GM12878 (cell line): ENCODE measurements around the gene ATAD3A. TPM values are rescaled to one million over a fixed set of nuclear protein-coding genes. Genes with fewer than 3 reads are reported as not detected.

ENCODE experiments used
- ATAC-seq: fragments of 200-7000 bp; cut with Tn5 transposase; 3 replicates; pipeline ENCODE4 v1.9.1; 2020; ENCODE audit warnings: mild to moderate bottlenecking, moderate library complexity
- BruUV-seq: library from RNA; stranded (reverse); fragments of 400-500 nt; replicated peaks from 2 replicates; lab custom pipeline; 2021; lab: Mats Ljungman, UMichigan
- CTCF ChIA-PET: fragments of 300-600 bp; sonication (Branson Sonifier 250); formaldehyde crosslinking; extraction: SDS; loops from one replicate; lab custom pipeline; 2021; ENCODE audit warnings: inconsistent platforms; lab: Yijun Ruan, JAX
- POLR2A ChIA-PET: fragments of 350-600 bp; formaldehyde crosslinking; extraction: SDS; loops from one replicate; lab custom pipeline; 2021; ENCODE audit warnings: inconsistent platforms; lab: Charles Lee
- RAD21 ChIA-PET: fragments of 300-600 bp; sonication (Branson Sonifier 250); formaldehyde crosslinking; loops from one replicate; lab custom pipeline; 2023; ENCODE audit warnings: antibody characterized with exemption; ENCODE audit not compliant: unreplicated experiment; lab: Charles Lee
- SMC1A ChIA-PET: fragments of 300-600 bp; sonication (Branson Sonifier 250); formaldehyde crosslinking; loops from one replicate; lab custom pipeline; 2023; ENCODE audit not compliant: unreplicated experiment, uncharacterized antibody; lab: Charles Lee
- DNase-seq: peaks from one replicate; pipeline ENCODE4 v3.0.0-alpha.2; 2011; ENCODE audit warnings: low read depth, low spot score
- FAIRE-seq: peaks from 3 replicates; lab custom pipeline; 2011; peaks lifted over from hg19 to GRCh38; lab: Jason Lieb, UNC
- H2AFZ ChIP-seq: 2 replicates; pipeline ENCODE4 v1.6.0; 2011; ENCODE audit warnings: low read depth, low read length, control low read depth; ENCODE audit not compliant: control insufficient read depth
- H3K27ac ChIP-seq: 2 replicates; pipeline ENCODE4 v1.5.1; 2011; ENCODE audit warnings: control low read depth; ENCODE audit not compliant: control insufficient read depth, insufficient read depth
- H3K27me3 ChIP-seq, 2 experiments: replicated peaks in 1 of 2; 2 replicates each; pipeline versions ENCODE4 v1.6.0 to v1.6.1; 2011; ENCODE audit warnings: low read length in 1 of 2; ENCODE audit not compliant: control insufficient read depth in 2 of 2, insufficient read depth in 2 of 2
- H3K36me3 ChIP-seq, 2 experiments: 2 replicates each; pipeline ENCODE4 v1.5.1; 2011; ENCODE audit warnings: low read length in 1 of 2; ENCODE audit not compliant: control insufficient read depth in 2 of 2, insufficient read depth in 2 of 2
- H3K4me1 ChIP-seq: 2 replicates; pipeline ENCODE4 v1.6.1; 2011; ENCODE audit warnings: mild to moderate bottlenecking, low read length, moderate library complexity, mixed read lengths; ENCODE audit not compliant: control insufficient read depth, insufficient read depth
- H3K4me2 ChIP-seq: 2 replicates; pipeline ENCODE4 v1.6.0; 2011; ENCODE audit warnings: control low read depth; ENCODE audit not compliant: control insufficient read depth, insufficient read depth
- H3K4me3 ChIP-seq: fragments of 200-600 bp; sonication (generic); 2 replicates; pipeline ENCODE4 v1.5.1; 2016
- H3K79me2 ChIP-seq: 2 replicates; pipeline ENCODE4 v1.6.0; 2011; ENCODE audit warnings: low read length; ENCODE audit not compliant: control insufficient read depth, insufficient read depth
- H3K9ac ChIP-seq: 2 replicates; pipeline ENCODE4 v1.8.0; 2011; ENCODE audit warnings: low read length, control low read depth, mixed read lengths; ENCODE audit not compliant: control insufficient read depth, insufficient read depth
- H3K9me3 ChIP-seq: replicated peaks from 3 replicates; pipeline ENCODE4 v1.5.1; 2011; ENCODE audit warnings: mild to moderate bottlenecking, low read length; ENCODE audit not compliant: control insufficient read depth, insufficient read depth
- H4K20me1 ChIP-seq: 2 replicates; pipeline ENCODE4 v1.6.0; 2011; ENCODE audit not compliant: control insufficient read depth, insufficient read depth
- BACH1 ChIP-seq: fragments of 450-650 bp; IDR thresholded peaks from 2 replicates; pipeline ENCODE4 v1.6.1; 2017; ENCODE audit warnings: mild to moderate bottlenecking, borderline replicate concordance
- BHLHE40 ChIP-seq, 2 experiments: fragments of 450-650 bp in 1 of 2; IDR thresholded peaks; 2 replicates each; pipeline ENCODE4 v1.6.1; 2011 to 2017; ENCODE audit warnings: low read depth in 2 of 2, borderline replicate concordance in 1 of 2, improper control_type of control experiment in 1 of 2, low read length in 1 of 2, mild to moderate bottlenecking in 1 of 2
- HDAC2 ChIP-seq: fragments of 200-600 bp; sonication (generic); IDR thresholded peaks from 2 replicates; pipeline ENCODE4 v1.6.1; 2017
- MYB ChIP-seq: fragments of 150-350 bp; IDR thresholded peaks from 2 replicates; pipeline ENCODE4 v1.6.1; 2014; ENCODE audit warnings: mild to moderate bottlenecking, low read depth, low read length, borderline replicate concordance
- POLR2AphosphoS5 ChIP-seq: IDR thresholded peaks from 2 replicates; pipeline ENCODE4 v1.6.1; 2011; ENCODE audit warnings: mild to moderate bottlenecking, low read length, inconsistent platforms
- SREBF1 ChIP-seq: IDR thresholded peaks from 2 replicates; pipeline ENCODE4 v1.6.1; 2012; ENCODE audit warnings: mild to moderate bottlenecking, low read length
- TAF1 ChIP-seq: IDR thresholded peaks from 2 replicates; pipeline ENCODE4 v1.6.1; 2011; ENCODE audit warnings: mild to moderate bottlenecking, low read depth, low read length, borderline replicate concordance
- ZNF384 ChIP-seq: IDR thresholded peaks from 2 replicates; pipeline ENCODE4 v1.6.1; 2012; ENCODE audit warnings: low read depth, mild to moderate bottlenecking, low read length, improper control_type of control experiment, borderline replicate concordance
- WGBS: methylation state at CpG from one replicate; pipeline ENCODE4 v1.1.6; 2016; ENCODE audit warnings: low lambda C conversion rate; ENCODE audit not compliant: insufficient replicate concordance, insufficient coverage; ENCODE audit errors: missing lambda C conversion rate; 5-methylcytosine and 5-hydroxymethylcytosine counted together
- in situ Hi-C: fragments of 300-500 bp; cut with MboI; formaldehyde crosslinking; loops from 9 replicates; pipeline ENCODE4 v1.14.3; 2018; ENCODE audit warnings: mixed read lengths
- intact Hi-C: fragments of 100-400 bp; cut with micrococcal nuclease; formaldehyde crosslinking; loops from one replicate; pipeline ENCODE4 v1.14.2; 2022; ENCODE audit not compliant: unreplicated experiment
- polyA plus RNA-seq, 11 experiments: library from polyadenylated mRNA; depleted of rRNA in 4 of 11; unstranded in 6 of 11; stranded (reverse) in 5 of 11; fragments of >200 nt; fragmentation: Nextera tagmentation in 4 of 11; fragmentation: Illumina TruSeq in 1 of 11; extraction: Ambion mirVana in 4 of 11; extraction: Trizol in 1 of 11; gene quantifications; 1 replicate in 1 of 11; 2 replicates in 10 of 11; pipeline versions ENCODE4 v1.2.1 to v1.2.3, GENCODE V29; 2011 to 2016; ENCODE audit warnings: inconsistent platforms in 2 of 11, missing spikeins in 2 of 11, low read depth in 1 of 11
- total RNA-seq, 4 experiments: library from RNA; depleted of rRNA in 3 of 4; stranded (reverse); fragments of >200 nt in 3 of 4; fragmentation: Illumina TruSeq in 1 of 4; extraction: Trizol in 1 of 4; gene quantifications; 2 replicates each; pipeline versions ENCODE4 v1.2.1 to v1.2.3, GENCODE V29; 2013 to 2021
- TF ChIP-seq, protein P1 (sequence below): IDR thresholded peaks from 2 replicates; pipeline ENCODE4 v1.6.1; 2012; ENCODE audit warnings: low read length, inconsistent platforms
- TF ChIP-seq, protein P2 (sequence below): IDR thresholded peaks from 2 replicates; pipeline ENCODE4 v1.6.1; 2012; ENCODE audit warnings: mild to moderate bottlenecking, low read depth, low read length
- TF ChIP-seq, protein P3 (sequence below): fragments of 450-650 bp; IDR thresholded peaks from 2 replicates; pipeline ENCODE4 v1.6.1; 2017; ENCODE audit warnings: mild to moderate bottlenecking
- TF ChIP-seq, protein P4 (sequence below): fragments of 450-650 bp; formaldehyde crosslinking; IDR thresholded peaks from 2 replicates; pipeline ENCODE4 v1.4.0; 2020; ENCODE audit warnings: mild to moderate bottlenecking, moderate library complexity

Gene ATAD3A
- total and polyA plus RNA-seq, 10 of the 15 experiments (the other 5 are each of a cell fraction or from before 2014, with no cell fraction given) = 0.05 to 93.5 (median 38.9) TPM

DNA sequence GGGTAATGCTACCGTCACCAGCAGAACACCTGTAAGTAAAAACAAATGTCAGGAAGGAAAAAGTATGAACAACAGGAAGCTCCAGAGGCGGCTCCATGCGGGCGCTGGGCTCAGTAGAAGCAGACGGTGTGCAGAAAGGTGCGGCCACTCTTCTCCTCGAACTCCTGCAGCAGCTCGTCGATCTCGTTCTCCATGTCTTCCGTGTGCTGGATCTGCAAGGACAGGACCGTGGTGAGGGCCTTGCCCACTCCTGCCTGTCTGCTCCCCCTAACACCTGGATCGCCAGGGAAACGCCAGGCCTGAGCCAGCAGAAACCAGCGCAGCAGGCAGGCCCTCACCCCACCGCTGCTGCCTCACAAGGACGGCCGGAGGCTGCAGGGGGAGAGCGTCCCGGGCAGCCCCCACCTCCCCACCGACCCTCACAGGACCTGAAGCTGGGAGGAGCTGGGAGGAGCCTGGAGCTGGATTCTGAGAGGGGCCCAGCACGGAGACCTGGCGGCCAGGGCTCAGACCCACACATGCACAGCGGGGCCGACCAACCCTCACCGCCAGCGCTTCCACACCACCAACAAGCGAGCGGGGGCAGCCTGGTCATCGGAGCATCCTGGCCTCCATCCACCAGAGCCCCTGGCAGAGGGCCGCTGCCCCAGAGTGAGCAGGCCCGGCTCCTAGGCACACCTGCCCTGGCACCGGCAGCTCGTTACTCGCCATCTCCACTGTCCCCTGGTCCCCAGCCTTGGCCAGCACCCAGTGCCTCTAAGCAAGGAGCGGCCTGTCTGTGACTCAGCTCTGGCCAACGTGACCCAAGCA is 30.2 kb downstream of the ATAD3A start:
- RAD21 ChIA-PET = no interaction called here
- TF ChIP-seq ZNF384 = no peak
- no peak for TF ChIP-seq SREBF1
- TF ChIP-seq, protein P1, sequence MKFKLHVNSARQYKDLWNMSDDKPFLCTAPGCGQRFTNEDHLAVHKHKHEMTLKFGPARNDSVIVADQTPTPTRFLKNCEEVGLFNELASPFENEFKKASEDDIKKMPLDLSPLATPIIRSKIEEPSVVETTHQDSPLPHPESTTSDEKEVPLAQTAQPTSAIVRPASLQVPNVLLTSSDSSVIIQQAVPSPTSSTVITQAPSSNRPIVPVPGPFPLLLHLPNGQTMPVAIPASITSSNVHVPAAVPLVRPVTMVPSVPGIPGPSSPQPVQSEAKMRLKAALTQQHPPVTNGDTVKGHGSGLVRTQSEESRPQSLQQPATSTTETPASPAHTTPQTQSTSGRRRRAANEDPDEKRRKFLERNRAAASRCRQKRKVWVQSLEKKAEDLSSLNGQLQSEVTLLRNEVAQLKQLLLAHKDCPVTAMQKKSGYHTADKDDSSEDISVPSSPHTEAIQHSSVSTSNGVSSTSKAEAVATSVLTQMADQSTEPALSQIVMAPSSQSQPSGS = no peak
- TF ChIP-seq HDAC2 = no peak
- TF ChIP-seq BHLHE40 (IDR thresholded peaks at IDR 0.05; ENCODE audit: borderline replicate concordance in 1 of 2, low read depth in 2 of 2, low read length in 1 of 2) = no peak
- TF ChIP-seq, protein P2, sequence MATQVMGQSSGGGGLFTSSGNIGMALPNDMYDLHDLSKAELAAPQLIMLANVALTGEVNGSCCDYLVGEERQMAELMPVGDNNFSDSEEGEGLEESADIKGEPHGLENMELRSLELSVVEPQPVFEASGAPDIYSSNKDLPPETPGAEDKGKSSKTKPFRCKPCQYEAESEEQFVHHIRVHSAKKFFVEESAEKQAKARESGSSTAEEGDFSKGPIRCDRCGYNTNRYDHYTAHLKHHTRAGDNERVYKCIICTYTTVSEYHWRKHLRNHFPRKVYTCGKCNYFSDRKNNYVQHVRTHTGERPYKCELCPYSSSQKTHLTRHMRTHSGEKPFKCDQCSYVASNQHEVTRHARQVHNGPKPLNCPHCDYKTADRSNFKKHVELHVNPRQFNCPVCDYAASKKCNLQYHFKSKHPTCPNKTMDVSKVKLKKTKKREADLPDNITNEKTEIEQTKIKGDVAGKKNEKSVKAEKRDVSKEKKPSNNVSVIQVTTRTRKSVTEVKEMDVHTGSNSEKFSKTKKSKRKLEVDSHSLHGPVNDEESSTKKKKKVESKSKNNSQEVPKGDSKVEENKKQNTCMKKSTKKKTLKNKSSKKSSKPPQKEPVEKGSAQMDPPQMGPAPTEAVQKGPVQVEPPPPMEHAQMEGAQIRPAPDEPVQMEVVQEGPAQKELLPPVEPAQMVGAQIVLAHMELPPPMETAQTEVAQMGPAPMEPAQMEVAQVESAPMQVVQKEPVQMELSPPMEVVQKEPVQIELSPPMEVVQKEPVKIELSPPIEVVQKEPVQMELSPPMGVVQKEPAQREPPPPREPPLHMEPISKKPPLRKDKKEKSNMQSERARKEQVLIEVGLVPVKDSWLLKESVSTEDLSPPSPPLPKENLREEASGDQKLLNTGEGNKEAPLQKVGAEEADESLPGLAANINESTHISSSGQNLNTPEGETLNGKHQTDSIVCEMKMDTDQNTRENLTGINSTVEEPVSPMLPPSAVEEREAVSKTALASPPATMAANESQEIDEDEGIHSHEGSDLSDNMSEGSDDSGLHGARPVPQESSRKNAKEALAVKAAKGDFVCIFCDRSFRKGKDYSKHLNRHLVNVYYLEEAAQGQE = no peak
- TF ChIP-seq POLR2AphosphoS5 = no peak
- TF ChIP-seq, protein P3, sequence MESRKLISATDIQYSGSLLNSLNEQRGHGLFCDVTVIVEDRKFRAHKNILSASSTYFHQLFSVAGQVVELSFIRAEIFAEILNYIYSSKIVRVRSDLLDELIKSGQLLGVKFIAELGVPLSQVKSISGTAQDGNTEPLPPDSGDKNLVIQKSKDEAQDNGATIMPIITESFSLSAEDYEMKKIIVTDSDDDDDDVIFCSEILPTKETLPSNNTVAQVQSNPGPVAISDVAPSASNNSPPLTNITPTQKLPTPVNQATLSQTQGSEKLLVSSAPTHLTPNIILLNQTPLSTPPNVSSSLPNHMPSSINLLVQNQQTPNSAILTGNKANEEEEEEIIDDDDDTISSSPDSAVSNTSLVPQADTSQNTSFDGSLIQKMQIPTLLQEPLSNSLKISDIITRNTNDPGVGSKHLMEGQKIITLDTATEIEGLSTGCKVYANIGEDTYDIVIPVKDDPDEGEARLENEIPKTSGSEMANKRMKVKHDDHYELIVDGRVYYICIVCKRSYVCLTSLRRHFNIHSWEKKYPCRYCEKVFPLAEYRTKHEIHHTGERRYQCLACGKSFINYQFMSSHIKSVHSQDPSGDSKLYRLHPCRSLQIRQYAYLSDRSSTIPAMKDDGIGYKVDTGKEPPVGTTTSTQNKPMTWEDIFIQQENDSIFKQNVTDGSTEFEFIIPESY = no peak
- no peak for TF ChIP-seq BACH1
- TF ChIP-seq, protein P4, sequence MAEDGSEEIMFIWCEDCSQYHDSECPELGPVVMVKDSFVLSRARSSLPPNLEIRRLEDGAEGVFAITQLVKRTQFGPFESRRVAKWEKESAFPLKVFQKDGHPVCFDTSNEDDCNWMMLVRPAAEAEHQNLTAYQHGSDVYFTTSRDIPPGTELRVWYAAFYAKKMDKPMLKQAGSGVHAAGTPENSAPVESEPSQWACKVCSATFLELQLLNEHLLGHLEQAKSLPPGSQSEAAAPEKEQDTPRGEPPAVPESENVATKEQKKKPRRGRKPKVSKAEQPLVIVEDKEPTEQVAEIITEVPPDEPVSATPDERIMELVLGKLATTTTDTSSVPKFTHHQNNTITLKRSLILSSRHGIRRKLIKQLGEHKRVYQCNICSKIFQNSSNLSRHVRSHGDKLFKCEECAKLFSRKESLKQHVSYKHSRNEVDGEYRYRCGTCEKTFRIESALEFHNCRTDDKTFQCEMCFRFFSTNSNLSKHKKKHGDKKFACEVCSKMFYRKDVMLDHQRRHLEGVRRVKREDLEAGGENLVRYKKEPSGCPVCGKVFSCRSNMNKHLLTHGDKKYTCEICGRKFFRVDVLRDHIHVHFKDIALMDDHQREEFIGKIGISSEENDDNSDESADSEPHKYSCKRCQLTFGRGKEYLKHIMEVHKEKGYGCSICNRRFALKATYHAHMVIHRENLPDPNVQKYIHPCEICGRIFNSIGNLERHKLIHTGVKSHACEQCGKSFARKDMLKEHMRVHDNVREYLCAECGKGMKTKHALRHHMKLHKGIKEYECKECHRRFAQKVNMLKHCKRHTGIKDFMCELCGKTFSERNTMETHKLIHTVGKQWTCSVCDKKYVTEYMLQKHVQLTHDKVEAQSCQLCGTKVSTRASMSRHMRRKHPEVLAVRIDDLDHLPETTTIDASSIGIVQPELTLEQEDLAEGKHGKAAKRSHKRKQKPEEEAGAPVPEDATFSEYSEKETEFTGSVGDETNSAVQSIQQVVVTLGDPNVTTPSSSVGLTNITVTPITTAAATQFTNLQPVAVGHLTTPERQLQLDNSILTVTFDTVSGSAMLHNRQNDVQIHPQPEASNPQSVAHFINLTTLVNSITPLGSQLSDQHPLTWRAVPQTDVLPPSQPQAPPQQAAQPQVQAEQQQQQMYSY (CRISPR knock-in tag) = no peak
- no peak for TF ChIP-seq TAF1
- TF ChIP-seq MYB = no peak

More for the DNA sequence above, 30.2 kb downstream of the ATAD3A start:
- ChIA-PET POLR2A (interaction anchor here (0.6 kb wide), 1 partner anchor 285 kb away, joined by 3 read pairs; no protein-coding TSS in a partner anchor), SMC1A (no interaction called here), CTCF (no interaction called here)
- Histone ChIP-seq H3K4me3 (no peak overlapping the region), H3K9ac (no peak overlapping the region), H3K36me3 (no peaks in the 10 kb centered on the region; a peak in 2 of 4 replicates), H3K79me2 (no peaks in the 10 kb centered on the region), H3K27me3 (no peaks in the 10 kb centered on the region), H3K27ac (no peak overlapping the region), H3K9me3 (no peaks in the 10 kb centered on the region), H4K20me1 (no peaks in the 10 kb centered on the region), H3K4me2 (no peak overlapping the region), H2AFZ (no peak overlapping the region), H3K4me1 (no peaks in the 10 kb centered on the region)
- in situ Hi-C loops = no loop called here
- no peak for ATAC-seq
- DNase-seq = no peak
- BruUV-seq = no TSS peak
- WGBS = 90% methylated on average over 37 of the region's 37 CpGs
- intact Hi-C loops = no loop called here
- FAIRE-seq = no peak
